Activated B cell treated with CpG ODN at 0.5 μM for 24 hours (primary cell): ENCODE results near the gene ATP23. TPM values are rescaled to one million over a fixed set of nuclear protein-coding genes. Genes with fewer than 3 reads are reported as not detected.

Experiments
- ATAC-seq: fragments of 200-7000 bp; cut with Tn5 transposase; one replicate; pipeline ENCODE4 v1.10.0; 2021; ENCODE audit warnings: low read depth, mild to moderate bottlenecking, moderate library complexity
- CTCF ChIA-PET: fragments of 350-600 bp; sonication (Branson Sonifier 250); formaldehyde crosslinking; loops from one replicate; lab custom pipeline; 2021; ENCODE audit warnings: antibody characterized with exemption; lab: Charles Lee
- POLR2A ChIA-PET: fragments of 350-600 bp; sonication (Branson Sonifier 250); formaldehyde crosslinking; loops from one replicate; lab custom pipeline; 2021; ENCODE audit warnings: antibody characterized with exemption; lab: Charles Lee
- DNase-seq: peaks from one replicate; pipeline ENCODE4 v3.0.0; 2022
- H3K27ac Mint-ChIP-seq: one replicate; pipeline ENCODE4 v1.8.0; 2020; ENCODE audit warnings: mixed read lengths
- H3K27me3 Mint-ChIP-seq: one replicate; pipeline ENCODE4 v1.8.0; 2021; ENCODE audit warnings: mixed read lengths
- H3K36me3 Mint-ChIP-seq: one replicate; pipeline ENCODE4 v1.8.0; 2021; ENCODE audit warnings: low read depth, mixed read lengths
- H3K4me1 Mint-ChIP-seq: one replicate; pipeline ENCODE4 v1.8.0; 2021; ENCODE audit warnings: mixed read lengths
- H3K4me3 Mint-ChIP-seq: one replicate; pipeline ENCODE4 v1.8.0; 2020; ENCODE audit warnings: mild to moderate bottlenecking, mixed read lengths
- H3K9me3 Mint-ChIP-seq: one replicate; pipeline ENCODE4 v1.8.0; 2020; ENCODE audit warnings: mixed read lengths
- CTCF ChIP-seq: fragments of 200-600 bp; IDR thresholded peaks from one replicate; pipeline ENCODE4 v1.8.0; 2022; ENCODE audit warnings: antibody characterized with exemption, mild to moderate bottlenecking
- intact Hi-C: fragments of 100-400 bp; cut with micrococcal nuclease; formaldehyde crosslinking; loops from one replicate; pipeline ENCODE4 v1.15.1; 2024
- total RNA-seq: library from RNA; stranded (reverse); gene quantifications from 2 replicates; pipeline ENCODE4 v1.2.3, GENCODE V29; 2022

ATP23 gene
- total RNA-seq, 1 donor from 2014 or later: 3.0 TPM

GRCh38 chr12:58008634-58009033 is 67.3 kb downstream of the ATP23 start:
- Mint-ChIP-seq H3K4me1 (no peaks in the 10 kb centered on the region), H3K4me3 (no peak overlapping the region), H3K36me3 (no peaks in the 10 kb centered on the region), H3K27ac (no peak overlapping the region), H3K27me3 (peaks cover 14% of the 10 kb centered on the region), H3K9me3 (no peaks in the 10 kb centered on the region)
- ATAC-seq (no peak), DNase-seq (no peak)
- intact Hi-C loops: no loop called here
- TF ChIP-seq CTCF: no peak
- ChIA-PET POLR2A (no interaction called here), CTCF (no interaction called here)

Other genes starting within 250 kb of the ATP23 start
- 166 TPM in 2 replicates for gene OS9, start 247.4 kb upstream of the ATP23 start, total RNA-seq
- gene AGAP2, start 202.8 kb upstream of the ATP23 start, total RNA-seq: 17.5 and 18.5 TPM in 2 replicates
- 35.8 and 37.6 TPM in 2 replicates for gene TSPAN31, start 196.5 kb upstream of the ATP23 start, total RNA-seq
- gene CDK4, start 189.3 kb upstream of the ATP23 start, total RNA-seq: 95.7 and 95.9 TPM in 2 replicates
- gene MARCHF9, start 186.5 kb upstream of the ATP23 start, total RNA-seq: 54.1 and 58.2 TPM in 2 replicates
- 2.4 and 2.5 TPM in 2 replicates for gene CYP27B1, start 174.5 kb upstream of the ATP23 start, total RNA-seq
- 32.2 and 40.7 TPM in 2 replicates for gene METTL1, start 169.5 kb upstream of the ATP23 start, total RNA-seq
- gene EEF1AKMT3, start 169.0 kb upstream of the ATP23 start, total RNA-seq: 0.60 and 1.2 TPM in 2 replicates
- 28.4 and 33.4 TPM in 2 replicates for gene TSFM, start 158.8 kb upstream of the ATP23 start, total RNA-seq
- 1.5 and 3.1 TPM in 2 replicates for gene AVIL, start 122.8 kb upstream of the ATP23 start, total RNA-seq
- gene CTDSP2, start 94.8 kb upstream of the ATP23 start, total RNA-seq: 73.2 and 81.5 TPM in 2 replicates